Skin of body (tissue), 2 donors: Measurements from ENCODE around the gene HMG20A. TPM values are rescaled to one million over a fixed set of nuclear protein-coding genes. Genes with fewer than 3 reads are reported as not detected.

Source experiments
- DNase-seq: peaks from one replicate; lab custom pipeline; 2025; lab: John Stamatoyannopoulos, UW
- total RNA-seq: library from RNA; depleted of rRNA; stranded (reverse); fragments of >200 nt; gene quantifications from one replicate; pipeline ENCODE4 v1.2.3, GENCODE V29; 2014

HMG20A gene
- total RNA-seq, 1 donor from 2014 or later: 35.1 TPM

DNA sequence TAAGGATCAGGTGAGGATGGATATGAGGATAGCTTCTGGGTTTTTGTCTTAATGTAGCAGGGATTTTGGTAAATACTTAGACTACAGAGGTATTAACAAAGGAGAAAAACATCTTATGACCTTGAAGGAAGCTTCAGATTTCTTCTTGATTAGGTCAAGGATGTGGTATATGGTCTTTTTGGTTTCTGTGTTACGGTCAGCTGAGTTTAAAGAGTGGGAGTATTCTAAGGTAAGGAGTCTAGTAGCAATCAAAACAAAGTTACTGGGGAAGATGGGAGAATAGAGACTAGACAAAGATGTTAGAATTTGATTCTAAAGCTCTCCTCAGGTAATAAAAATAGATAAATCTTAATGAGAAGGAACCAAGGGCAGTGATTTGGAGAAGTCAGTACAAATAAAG is 6.2 kb downstream of the HMG20A start:
- no peak for DNase-seq

DNA sequence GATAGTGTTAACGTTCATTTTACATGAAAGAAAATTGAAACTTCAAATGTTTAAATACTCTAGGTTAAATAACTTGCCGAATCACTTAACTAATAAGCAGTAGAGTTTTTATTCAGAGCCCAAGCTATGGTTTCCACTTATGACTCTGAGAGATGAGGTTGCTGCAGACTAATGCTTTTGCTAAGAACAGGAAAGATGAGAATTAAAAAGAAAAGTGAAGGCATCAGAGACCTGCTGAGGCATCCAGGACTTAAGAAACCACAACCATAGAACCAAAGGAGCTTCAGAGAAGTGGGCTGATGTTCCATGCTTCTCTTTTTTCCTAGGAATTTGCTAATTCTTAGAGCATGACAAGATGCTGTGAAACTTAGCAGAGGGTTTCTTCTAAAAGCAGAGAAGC is 9.5 kb downstream of the HMG20A start:
- no peak for DNase-seq

DNA sequence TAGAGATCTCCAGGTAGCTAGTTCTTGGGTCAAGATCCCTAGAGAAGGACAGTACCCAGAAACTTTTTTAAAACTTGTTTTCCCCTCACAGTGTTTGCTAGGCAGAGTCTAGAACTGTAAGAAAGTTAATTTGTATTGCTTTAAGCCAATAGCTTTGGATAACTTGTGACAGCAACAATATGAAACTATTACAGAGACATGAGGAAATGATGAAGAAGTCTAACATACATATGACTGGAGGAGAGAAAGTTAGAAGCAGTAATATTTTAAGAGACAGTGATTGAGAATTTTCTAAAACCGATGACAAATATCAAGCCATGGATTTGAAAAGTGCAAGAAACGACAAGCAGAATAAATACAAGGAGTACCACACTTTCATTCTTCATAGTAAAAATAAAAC is 10.0 kb downstream of the HMG20A start:
- DNase-seq: no peak

GRCh38 chr15:77436822-77437221 is 16.1 kb downstream of the HMG20A start:
- no peak for DNase-seq

DNA sequence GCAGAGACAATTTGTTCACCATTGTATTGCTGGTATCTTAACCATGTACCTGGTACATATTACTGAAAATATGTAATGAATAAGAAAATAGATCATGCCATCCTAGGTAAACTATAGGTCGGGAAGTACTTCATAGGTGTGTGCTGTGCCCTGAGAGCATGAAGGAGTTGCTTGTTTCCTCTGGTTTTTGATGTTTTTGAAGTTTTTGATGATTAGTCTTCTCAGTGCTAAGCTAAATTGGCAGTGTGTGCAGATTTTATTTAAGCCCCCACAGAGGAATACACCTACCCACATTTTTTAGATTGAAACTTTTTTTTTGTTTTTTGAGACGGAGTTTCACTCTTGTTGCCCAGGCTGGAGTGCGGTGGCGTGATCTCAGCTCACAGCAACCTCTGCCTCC is 16.6 kb downstream of the HMG20A start:
- no peak for DNase-seq

GRCh38 chr15:77440378-77440999 is 19.8 kb downstream of the HMG20A start:
- no peak for DNase-seq

DNA sequence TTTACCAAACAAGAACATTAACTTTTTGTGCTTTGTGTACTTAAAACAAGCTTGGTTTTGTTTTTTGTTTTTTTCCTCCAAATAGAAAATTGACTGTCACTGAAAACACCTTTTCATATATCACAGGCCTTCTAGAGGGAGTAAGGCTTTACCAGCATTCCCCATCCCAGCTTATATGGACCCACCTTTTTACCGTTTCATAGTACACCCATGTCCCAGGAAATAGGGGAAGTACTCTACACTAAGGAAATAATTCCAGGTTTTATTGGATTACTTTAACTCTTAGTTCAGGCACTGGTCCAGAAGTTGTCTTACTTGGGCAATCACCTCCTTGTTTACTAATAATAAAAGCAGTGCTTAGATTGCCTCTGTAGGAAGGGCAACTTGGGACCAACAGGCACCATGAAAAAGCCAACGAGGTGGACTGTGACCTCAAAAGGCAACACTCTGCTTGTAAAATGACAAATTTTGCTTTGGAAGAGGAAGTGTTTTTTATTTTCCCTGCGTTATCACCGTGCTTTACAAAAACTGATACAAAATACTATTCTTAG is 26.2 kb downstream of the HMG20A start:
- DNase-seq: no peak

DNA sequence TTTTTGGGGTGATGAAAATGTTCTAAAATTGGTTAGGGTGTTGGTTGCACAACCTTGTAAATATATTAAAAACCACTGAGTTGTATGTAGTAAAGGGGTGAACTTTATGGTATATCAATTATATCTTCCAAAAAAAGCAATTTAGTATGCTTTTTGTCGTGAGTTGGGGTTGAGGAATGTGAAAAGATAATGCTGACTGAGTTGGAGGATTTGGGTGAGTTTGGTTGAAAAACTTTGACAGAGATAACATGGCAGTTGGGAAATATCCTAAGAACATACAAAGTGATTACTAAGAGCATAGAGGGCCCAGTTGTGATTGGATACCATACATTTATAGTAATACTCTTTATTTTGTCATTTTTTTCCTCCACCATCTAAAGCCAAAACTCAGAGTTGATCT is 33.6 kb downstream of the HMG20A start:
- no peak for DNase-seq

- DNase-seq: no peak
Measured at GRCh38 chr15:77454951-77455350, 34.3 kb downstream of the HMG20A start.

- DNase-seq: peak; percentile 83
Measured at GRCh38 chr15:77455696-77456321, 35.1 kb downstream of the HMG20A start.

- no peak for DNase-seq
Measured at GRCh38 chr15:77456746-77457145, 36.1 kb downstream of the HMG20A start.

DNA sequence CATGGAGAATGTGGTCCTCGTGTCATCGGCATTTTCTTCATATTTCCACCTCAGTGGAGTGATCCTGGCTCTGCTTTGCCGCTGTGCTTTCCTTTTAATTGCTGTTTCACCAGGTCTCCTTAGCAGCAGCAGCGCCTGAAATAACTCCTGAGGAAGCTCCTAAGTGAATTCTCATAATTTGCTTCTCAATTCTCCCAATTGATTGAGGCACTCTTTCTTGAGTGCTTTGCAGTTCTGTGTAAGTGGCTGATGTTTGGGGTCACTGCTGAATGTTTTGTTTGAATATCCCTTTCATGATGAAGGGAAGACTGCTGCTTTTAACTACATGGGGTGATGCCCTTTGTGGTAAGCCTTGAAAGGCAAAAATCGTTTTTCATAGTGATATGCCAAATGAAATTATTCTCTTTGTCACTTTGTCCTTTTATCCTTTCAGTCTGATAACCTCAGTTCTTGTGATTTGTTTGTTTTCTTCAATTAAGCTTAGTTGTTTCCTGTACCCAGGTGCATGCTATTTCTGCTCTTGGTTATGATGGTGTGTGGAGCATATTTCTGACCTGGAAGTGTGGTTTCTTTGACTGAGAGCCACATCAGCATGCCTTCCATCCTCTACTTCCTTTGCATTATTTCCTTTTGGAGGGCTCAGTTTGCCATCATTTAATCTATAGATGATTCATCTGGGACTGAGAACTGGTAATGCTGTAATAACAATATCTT is 36.7 kb downstream of the HMG20A start:
- DNase-seq: no peak

- no peak for DNase-seq
Measured at GRCh38 chr15:77457905-77458265, 37.2 kb downstream of the HMG20A start.

DNA sequence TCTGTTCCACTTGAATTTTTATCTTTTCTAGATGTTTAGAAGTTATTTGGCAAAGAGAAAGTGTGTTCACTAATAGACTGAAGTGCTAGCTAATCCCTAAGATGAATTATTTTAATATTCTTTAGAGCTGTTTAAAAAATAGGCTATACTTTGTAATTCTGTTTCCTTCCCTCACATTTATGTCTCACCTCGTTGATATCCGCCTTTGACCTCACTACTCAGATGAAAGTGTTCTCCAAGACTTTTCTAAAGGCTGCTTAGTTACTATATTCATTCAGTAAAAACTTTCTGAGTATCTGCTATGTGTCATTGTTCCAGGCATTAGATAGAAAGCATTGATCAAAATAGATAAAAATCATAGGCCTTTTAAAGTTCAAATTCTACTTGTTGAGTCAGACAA is 38.3 kb downstream of the HMG20A start:
- no peak for DNase-seq

DNA sequence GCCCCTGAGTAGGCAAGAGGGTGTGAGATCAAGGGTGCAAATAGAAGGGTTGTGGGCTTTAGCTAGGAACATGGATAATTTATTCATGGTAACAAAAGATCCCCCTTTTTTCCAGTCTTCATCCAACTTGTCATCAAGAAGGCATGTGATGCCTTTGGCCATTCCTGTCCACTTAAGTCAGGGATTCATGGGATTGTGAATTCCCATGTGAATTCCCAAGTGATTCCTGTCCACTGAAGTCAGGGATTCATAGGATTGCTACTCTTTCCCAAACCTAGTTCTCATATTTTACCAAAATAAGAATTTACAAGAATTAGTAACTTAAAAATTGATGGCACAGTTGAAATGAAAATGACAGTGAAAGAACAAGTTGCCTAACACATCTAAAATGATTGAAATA is 40.8 kb downstream of the HMG20A start:
- DNase-seq: no peak

DNA sequence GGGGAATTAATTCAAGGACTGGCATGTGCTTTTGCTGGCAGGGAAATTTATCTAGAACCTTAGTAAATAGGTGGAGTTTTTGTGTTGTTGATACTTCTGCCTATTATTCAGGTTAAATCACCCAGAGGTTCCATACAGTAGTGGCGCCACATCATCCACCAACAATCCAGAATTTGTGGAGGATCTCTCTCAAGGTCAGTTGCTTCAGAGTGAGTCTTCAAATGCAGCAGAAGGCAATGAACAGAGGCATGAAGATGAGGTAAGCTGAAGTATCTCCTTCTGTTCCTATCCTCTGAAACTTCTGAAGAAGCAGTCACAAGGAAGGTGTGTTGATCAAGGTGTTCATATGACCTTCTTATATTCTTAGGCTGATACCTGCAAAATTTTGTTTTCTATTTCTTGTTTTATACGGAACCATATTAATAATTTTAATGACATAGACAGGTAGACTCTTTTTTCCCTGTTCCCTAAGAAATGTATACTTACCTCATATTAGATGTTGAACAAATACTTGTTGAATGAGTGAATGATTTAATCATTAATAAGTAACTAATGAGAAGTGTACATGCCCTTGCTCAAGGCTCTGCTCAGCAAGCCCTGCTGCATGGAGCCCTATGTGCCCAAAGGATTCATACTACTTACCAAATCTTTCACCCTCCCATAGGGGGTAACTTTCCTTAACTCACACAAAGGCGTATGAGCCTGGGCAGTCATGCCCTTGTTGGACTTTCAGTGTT is 43.6 kb downstream of the HMG20A start:
- DNase-seq: no peak

- no peak for DNase-seq
Measured at GRCh38 chr15:77466521-77466920, 45.8 kb downstream of the HMG20A start.

DNA sequence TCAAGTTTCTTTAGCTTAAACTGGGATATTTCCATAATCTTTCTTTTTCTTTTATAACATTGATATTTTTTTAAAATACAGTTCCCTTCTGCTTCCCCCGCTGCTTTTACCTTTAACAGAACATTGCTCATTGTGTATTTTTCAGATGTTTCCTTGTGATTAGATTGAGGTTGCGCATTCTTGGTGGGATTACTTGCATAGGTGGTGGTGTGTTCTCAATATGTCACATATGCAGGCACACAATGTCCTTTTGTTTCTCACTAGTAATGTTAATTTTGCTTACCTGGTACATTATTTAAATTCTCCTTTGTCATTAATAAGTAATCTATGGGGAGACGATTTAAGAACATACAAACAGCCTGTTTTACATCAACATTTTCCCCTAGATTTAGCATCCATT is 48.2 kb downstream of the HMG20A start:
- DNase-seq: no peak

- DNase-seq: no peak
Measured at GRCh38 chr15:77470235-77470634, 49.5 kb downstream of the HMG20A start.

DNA sequence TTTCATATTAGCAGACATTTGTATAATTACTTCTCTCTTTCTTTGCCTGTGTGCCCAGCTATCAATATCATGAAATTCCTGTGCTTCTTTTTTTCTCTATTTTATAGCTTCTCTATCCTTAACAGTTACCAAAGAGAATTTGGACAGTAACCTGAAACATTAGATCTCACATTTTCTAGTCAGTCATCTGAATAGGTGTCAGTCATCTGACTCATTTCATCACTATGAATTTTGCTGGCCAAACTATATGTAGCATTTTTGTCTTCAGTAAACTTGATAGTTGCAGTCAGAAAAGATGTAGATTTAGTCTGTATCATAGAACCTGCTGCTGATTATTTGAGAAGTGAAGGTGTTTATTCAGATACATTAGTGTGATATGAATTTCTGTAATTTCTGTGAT is 52.6 kb downstream of the HMG20A start:
- no peak for DNase-seq

DNA sequence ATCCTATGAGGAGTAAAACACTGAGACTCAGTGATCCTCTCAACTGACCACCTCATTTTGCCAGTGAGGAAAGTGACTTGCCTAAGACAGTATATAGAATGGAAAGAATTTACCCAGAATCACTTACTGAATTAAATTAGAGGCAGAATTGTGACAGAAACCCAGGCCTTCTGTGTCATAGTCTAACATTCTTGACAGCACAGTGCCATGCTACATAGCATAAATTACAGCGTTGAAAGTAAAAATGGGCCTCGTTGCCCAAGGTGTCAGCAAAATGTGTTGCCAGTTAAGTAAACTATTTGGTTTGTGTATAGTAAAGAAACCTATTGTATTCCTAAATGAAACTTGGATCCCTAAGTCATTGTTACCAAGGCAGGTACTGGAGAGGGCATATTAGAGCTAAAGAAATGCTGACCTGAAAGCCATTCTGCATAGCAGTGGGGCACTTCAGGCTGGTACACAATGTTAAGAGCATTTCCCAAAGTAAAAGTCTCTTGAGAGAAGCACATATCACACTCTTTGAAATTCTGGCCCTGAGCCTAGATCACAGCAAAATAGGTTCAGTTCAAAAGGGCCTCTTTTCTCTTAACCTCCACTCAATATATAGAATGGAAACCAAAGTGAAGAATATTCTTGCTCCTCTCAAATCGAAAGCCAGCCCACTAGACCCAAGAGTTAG is 53.8 kb downstream of the HMG20A start:
- DNase-seq: no peak
